Liver (tissue), 2 donors: ENCODE results near the gene CAVIN2.

Experiments used
- YY1 ChIP-seq: IDR thresholded peaks from 2 replicates; pipeline ENCODE4 v1.6.1; 2016; ENCODE audit warnings: antibody characterized with exemption, mild to moderate bottlenecking
- TF ChIP-seq, protein P1 (sequence below): fragments of 150-350 bp; IDR thresholded peaks from 2 replicates; pipeline ENCODE4 v1.5.1; 2017; ENCODE audit warnings: improper control_type of control experiment, low read depth, low read length; ENCODE audit not compliant: missing input control
- donor health status: healthy.

DNA sequence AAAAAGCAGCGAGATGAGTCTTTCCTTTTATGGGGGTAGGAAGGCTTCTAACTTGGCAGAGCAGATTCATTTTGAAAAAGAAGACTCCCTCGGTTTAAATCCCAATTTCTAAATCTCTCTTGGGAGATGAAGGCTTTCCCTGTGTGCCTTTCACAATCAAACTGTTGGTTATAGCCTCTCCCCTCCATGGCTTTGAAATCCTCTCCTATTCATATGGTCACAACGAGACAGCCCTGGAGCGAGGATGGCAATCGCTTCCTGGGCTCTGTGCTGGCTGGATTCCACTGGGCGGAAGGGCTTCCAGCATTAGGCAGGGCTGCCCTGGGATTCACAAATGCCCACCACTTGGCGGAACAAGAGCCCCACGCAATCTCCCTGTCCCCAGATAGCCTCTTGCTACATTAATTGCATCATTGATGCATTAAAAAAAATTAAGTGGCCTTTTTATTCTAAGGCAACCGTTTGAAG, 1.6 kb downstream of the CAVIN2 start:
- TF ChIP-seq YY1: no peak
- TF ChIP-seq, protein P1, sequence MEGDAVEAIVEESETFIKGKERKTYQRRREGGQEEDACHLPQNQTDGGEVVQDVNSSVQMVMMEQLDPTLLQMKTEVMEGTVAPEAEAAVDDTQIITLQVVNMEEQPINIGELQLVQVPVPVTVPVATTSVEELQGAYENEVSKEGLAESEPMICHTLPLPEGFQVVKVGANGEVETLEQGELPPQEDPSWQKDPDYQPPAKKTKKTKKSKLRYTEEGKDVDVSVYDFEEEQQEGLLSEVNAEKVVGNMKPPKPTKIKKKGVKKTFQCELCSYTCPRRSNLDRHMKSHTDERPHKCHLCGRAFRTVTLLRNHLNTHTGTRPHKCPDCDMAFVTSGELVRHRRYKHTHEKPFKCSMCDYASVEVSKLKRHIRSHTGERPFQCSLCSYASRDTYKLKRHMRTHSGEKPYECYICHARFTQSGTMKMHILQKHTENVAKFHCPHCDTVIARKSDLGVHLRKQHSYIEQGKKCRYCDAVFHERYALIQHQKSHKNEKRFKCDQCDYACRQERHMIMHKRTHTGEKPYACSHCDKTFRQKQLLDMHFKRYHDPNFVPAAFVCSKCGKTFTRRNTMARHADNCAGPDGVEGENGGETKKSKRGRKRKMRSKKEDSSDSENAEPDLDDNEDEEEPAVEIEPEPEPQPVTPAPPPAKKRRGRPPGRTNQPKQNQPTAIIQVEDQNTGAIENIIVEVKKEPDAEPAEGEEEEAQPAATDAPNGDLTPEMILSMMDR: no peak
